ENCODE results near the gene MAN2B2. TPM values are rescaled to one million over a fixed set of nuclear protein-coding genes. Genes with fewer than 3 reads are reported as not detected.
A peak's percentile ranks its signal among the peaks of the same experiment; 100 is the strongest.

Gene MAN2B2
- total and polyA plus RNA-seq, 9 of the 15 experiments (the other 6 are each of a cell fraction or from before 2014, with no cell fraction given), result 0.21 to 8.8 (median 3.7) TPM

DNA sequence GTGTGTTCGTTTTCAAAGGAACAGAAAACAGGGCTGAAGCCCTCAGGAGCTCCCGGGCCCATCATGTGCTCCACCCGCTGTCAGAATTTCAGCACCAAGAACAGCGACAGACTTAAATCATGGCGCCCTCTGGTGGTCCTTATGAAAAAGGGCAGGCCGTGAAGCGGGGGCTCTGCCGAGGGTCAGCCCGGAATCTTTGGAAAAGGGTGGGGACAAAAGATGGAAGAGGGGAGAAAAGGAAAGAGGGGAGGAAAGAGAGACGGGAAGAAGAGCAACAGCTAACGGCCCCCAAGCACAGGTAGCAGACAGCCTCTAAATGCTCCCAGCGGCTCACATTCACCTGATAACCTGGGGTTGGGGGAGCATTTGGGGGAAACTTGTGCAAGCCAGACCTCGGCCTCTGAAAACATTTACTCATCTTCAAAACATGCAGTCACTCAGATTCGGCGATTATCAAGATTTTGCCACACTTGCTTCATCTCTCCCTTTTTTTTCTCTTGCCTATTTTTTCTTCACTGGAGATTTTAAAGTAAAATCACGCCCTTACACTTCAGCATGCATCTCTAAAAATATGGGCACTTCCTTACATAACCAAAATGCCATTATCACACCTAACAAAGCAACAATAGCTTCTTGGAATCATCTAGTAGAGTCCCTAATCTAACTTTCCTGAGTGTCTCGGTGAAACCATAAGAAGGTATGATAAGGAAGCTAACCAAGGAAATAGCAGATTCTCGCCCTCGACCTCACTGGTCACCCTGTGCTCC is 28.1 kb upstream of the MAN2B2 start (continued):
- TF ChIP-seq GABPB1 (CRISPR knock-in tag; IDR thresholded peaks at IDR 0.05) (0 out of 2 replicates have a peak, but pooled peaks have one; percentile 59), WHSC1 (IDR thresholded peaks at IDR 0.05; ENCODE audit: low read length) (no peak), ZNF197 (CRISPR knock-in tag; IDR thresholded peaks at IDR 0.05; ENCODE audit: low read depth) (peak; percentile 77), RAD21 (CRISPR knock-in tag; conservative IDR thresholded peaks at IDR 0.05 in 1 of 2, IDR thresholded peaks at IDR 0.05 in 1 of 2) (peak; percentile 54 to 78), LCOR (CRISPR knock-in tag; IDR thresholded peaks at IDR 0.05) (peak; percentile 81), ZNF551 (CRISPR knock-in tag; IDR thresholded peaks at IDR 0.05) (no peak), STAG1 (CRISPR knock-in tag; IDR thresholded peaks at IDR 0.05; ENCODE audit: borderline replicate concordance) (peak; percentile 52; the same call in 1 of the 2 replicates), CREB1 (IDR thresholded peaks at IDR 0.05) (no peak), CREB1 (CRISPR knock-in tag; IDR thresholded peaks at IDR 0.05) (0 out of 2 replicates have a peak, but pooled peaks have one; percentile 28), RBM39 (optimal IDR thresholded peaks at IDR 0.05; ENCODE audit: low read depth, low read length) (peak; percentile 80), KLF16 (IDR thresholded peaks at IDR 0.05) (peak; percentile 25; the same call in 1 of the 2 replicates), RCOR1 (IDR thresholded peaks at IDR 0.05; ENCODE audit: borderline replicate concordance in 1 of 2, low read depth in 2 of 2, low read length in 2 of 2) (peak in 1 of 2 experiments; percentile 93; a peak in 2 of 4 replicates)
- TF ChIP-seq, protein P1, sequence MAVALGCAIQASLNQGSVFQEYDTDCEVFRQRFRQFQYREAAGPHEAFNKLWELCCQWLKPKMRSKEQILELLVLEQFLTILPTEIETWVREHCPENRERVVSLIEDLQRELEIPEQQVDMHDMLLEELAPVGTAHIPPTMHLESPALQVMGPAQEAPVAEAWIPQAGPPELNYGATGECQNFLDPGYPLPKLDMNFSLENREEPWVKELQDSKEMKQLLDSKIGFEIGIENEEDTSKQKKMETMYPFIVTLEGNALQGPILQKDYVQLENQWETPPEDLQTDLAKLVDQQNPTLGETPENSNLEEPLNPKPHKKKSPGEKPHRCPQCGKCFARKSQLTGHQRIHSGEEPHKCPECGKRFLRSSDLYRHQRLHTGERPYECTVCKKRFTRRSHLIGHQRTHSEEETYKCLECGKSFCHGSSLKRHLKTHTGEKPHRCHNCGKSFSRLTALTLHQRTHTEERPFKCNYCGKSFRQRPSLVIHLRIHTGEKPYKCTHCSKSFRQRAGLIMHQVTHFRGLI (CRISPR knock-in tag; IDR thresholded peaks at IDR 0.05), result peak; percentile 21; the same call in 1 of the 2 replicates
- TF ChIP-seq, protein P2, sequence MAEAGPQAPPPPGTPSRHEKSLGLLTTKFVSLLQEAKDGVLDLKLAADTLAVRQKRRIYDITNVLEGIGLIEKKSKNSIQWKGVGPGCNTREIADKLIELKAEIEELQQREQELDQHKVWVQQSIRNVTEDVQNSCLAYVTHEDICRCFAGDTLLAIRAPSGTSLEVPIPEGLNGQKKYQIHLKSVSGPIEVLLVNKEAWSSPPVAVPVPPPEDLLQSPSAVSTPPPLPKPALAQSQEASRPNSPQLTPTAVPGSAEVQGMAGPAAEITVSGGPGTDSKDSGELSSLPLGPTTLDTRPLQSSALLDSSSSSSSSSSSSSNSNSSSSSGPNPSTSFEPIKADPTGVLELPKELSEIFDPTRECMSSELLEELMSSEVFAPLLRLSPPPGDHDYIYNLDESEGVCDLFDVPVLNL (CRISPR knock-in tag; IDR thresholded peaks at IDR 0.05; ENCODE audit: low read depth), result peak; percentile 68; the same call in 1 of the 2 replicates
- TF ChIP-seq, protein P3, sequence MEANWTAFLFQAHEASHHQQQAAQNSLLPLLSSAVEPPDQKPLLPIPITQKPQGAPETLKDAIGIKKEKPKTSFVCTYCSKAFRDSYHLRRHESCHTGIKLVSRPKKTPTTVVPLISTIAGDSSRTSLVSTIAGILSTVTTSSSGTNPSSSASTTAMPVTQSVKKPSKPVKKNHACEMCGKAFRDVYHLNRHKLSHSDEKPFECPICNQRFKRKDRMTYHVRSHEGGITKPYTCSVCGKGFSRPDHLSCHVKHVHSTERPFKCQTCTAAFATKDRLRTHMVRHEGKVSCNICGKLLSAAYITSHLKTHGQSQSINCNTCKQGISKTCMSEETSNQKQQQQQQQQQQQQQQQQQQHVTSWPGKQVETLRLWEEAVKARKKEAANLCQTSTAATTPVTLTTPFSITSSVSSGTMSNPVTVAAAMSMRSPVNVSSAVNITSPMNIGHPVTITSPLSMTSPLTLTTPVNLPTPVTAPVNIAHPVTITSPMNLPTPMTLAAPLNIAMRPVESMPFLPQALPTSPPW (CRISPR knock-in tag; IDR thresholded peaks at IDR 0.05), result peak; percentile 58

Data from K562 (cell line).